CD14-positive monocyte (primary cell): ENCODE data around the gene RPS6KA2. TPM values are rescaled to one million over a fixed set of nuclear protein-coding genes. Genes with fewer than 3 reads are reported as not detected.

Experiments
- DNase-seq, 3 donors: peaks; one replicate each; pipeline ENCODE4 v3.0.0-alpha.2; 2011 to 2022
- H2AFZ ChIP-seq: 2 replicates; pipeline ENCODE4 v1.6.0; 2012; ENCODE audit warnings: mild to moderate bottlenecking, low read depth, low read length, inconsistent platforms; ENCODE audit not compliant: insufficient read depth, poor library complexity, severe bottlenecking
- H3K27ac ChIP-seq, 2 donors: 1 replicate in 1 of 2; 2 replicates in 1 of 2; pipeline ENCODE4 v1.5.1; 2012 to 2013; ENCODE audit warnings: low read length in 2 of 2, control low read depth in 1 of 2, inconsistent platforms in 1 of 2, low read depth in 1 of 2, mild to moderate bottlenecking in 1 of 2
- H3K27me3 ChIP-seq, 2 donors: one replicate each; pipeline versions ENCODE4 v1.6.0 to v1.6.1; 2011 to 2013; ENCODE audit warnings: low read length in 2 of 2; ENCODE audit not compliant: control insufficient read depth in 2 of 2, insufficient read depth in 2 of 2
- H3K36me3 ChIP-seq, 2 donors: replicated peaks in 1 of 2; 1 replicate in 1 of 2; 2 replicates in 1 of 2; pipeline versions ENCODE4 v1.5.1 to v1.6.1; 2012 to 2013; ENCODE audit warnings: low read length in 2 of 2, control low read depth in 1 of 2, inconsistent platforms in 1 of 2, mild to moderate bottlenecking in 1 of 2; ENCODE audit not compliant: insufficient read depth in 2 of 2, control insufficient read depth in 1 of 2
- H3K4me1 ChIP-seq, 2 donors: 1 replicate in 1 of 2; 2 replicates in 1 of 2; pipeline versions ENCODE4 v1.5.1 to v1.6.1; 2012 to 2013; ENCODE audit warnings: low read length in 2 of 2, control low read depth in 1 of 2, inconsistent platforms in 1 of 2, mild to moderate bottlenecking in 1 of 2, moderate library complexity in 1 of 2; ENCODE audit not compliant: insufficient read depth in 2 of 2, control insufficient read depth in 1 of 2
- H3K4me2 ChIP-seq: replicated peaks from 2 replicates; pipeline ENCODE3; 2012; ENCODE audit warnings: low read length, moderate library complexity, mild to moderate bottlenecking; ENCODE audit not compliant: poor library complexity, severe bottlenecking; ENCODE audit errors: extremely low read depth
- H3K4me3 ChIP-seq, 3 experiments: fragments of 200-600 bp in 1 of 3; sonication (generic) in 1 of 3; replicated peaks in 1 of 3; 1 replicate in 2 of 3; 2 replicates in 1 of 3; pipeline ENCODE4 v1.5.1; 2011 to 2013; ENCODE audit warnings: low read length in 3 of 3, mild to moderate bottlenecking in 3 of 3, control low read depth in 2 of 3, low read depth in 2 of 3, inconsistent platforms in 1 of 3, moderate library complexity in 1 of 3
- H3K79me2 ChIP-seq: 2 replicates; pipeline ENCODE4 v1.6.0; 2012; ENCODE audit warnings: mild to moderate bottlenecking, control low read depth, inconsistent platforms, low read length, moderate library complexity; ENCODE audit not compliant: insufficient read depth
- H3K9ac ChIP-seq: 2 replicates; pipeline ENCODE4 v1.6.0; 2017; ENCODE audit warnings: low read length, mild to moderate bottlenecking; ENCODE audit not compliant: insufficient read depth, poor library complexity, severe bottlenecking
- H3K9me3 ChIP-seq, 2 donors: replicated peaks in 1 of 2; 1 replicate in 1 of 2; 2 replicates in 1 of 2; pipeline versions ENCODE4 v1.5.1 to v1.6.1; 2012 to 2013; ENCODE audit warnings: low read length in 2 of 2, control low read depth in 1 of 2; ENCODE audit not compliant: control insufficient read depth in 1 of 2, insufficient read depth in 1 of 2
- H4K20me1 ChIP-seq: 2 replicates; pipeline ENCODE4 v1.6.0; 2012; ENCODE audit warnings: mild to moderate bottlenecking, low read length, control low read depth, moderate library complexity; ENCODE audit not compliant: insufficient read depth
- H3K27ac Mint-ChIP-seq, 7 donors: one replicate each; pipeline ENCODE4 v1.8.0; 2020; ENCODE audit warnings: mild to moderate bottlenecking in 7 of 7, mixed read lengths in 7 of 7, moderate library complexity in 6 of 7, inconsistent platforms in 2 of 7
- H3K27me3 Mint-ChIP-seq, 3 donors: one replicate each; pipeline ENCODE4 v1.8.0; 2021 to 2022; ENCODE audit warnings: low read depth in 3 of 3, mild to moderate bottlenecking in 3 of 3, mixed read lengths in 3 of 3, moderate library complexity in 3 of 3, inconsistent platforms in 1 of 3
- H3K36me3 Mint-ChIP-seq, 2 donors: one replicate each; pipeline ENCODE4 v1.8.0; 2020; ENCODE audit warnings: mixed read lengths in 2 of 2, inconsistent platforms in 1 of 2, mild to moderate bottlenecking in 1 of 2
- H3K4me1 Mint-ChIP-seq: one replicate; pipeline ENCODE4 v1.8.0; 2020; ENCODE audit warnings: mild to moderate bottlenecking, mixed read lengths
- H3K4me3 Mint-ChIP-seq, 2 donors: one replicate each; pipeline ENCODE4 v1.8.0; 2020; ENCODE audit warnings: mild to moderate bottlenecking in 2 of 2, mixed read lengths in 2 of 2, moderate library complexity in 1 of 2
- H3K9me3 Mint-ChIP-seq, 7 donors: one replicate each; pipeline ENCODE4 v1.8.0; 2020 to 2022; ENCODE audit warnings: mixed read lengths in 7 of 7, mild to moderate bottlenecking in 6 of 7, moderate library complexity in 6 of 7, inconsistent platforms in 2 of 7
- WGBS: methylation state at CpG from one replicate; pipeline ENCODE4 v1.1.5; 2013; ENCODE audit warnings: missing lambda C conversion rate; ENCODE audit not compliant: insufficient coverage; 5-methylcytosine and 5-hydroxymethylcytosine counted together
- intact Hi-C, 2 donors: fragments of 100-400 bp; cut with micrococcal nuclease; formaldehyde crosslinking; loops; one replicate each; pipeline versions ENCODE4 v1.15.0 to v1.15.1; 2023
- polyA plus RNA-seq, 3 donors: library from polyadenylated mRNA; depleted of rRNA in 1 of 3; unstranded in 2 of 3; stranded (reverse) in 1 of 3; fragments of 300-500 nt in 2 of 3; fragments of >200 nt in 1 of 3; fragmentation: Illumina TruSeq in 2 of 3; gene quantifications; 1 replicate in 2 of 3; 2 replicates in 1 of 3; pipeline ENCODE4 v1.2.3, GENCODE V29; 2012 to 2021
- TF ChIP-seq, protein P1 (sequence below): fragments of 200-600 bp; IDR thresholded peaks from one replicate; pipeline ENCODE4 v1.8.0; 2022; ENCODE audit warnings: antibody characterized with exemption, mild to moderate bottlenecking

RPS6KA2 gene
- polyA plus RNA-seq, 3 donors = 1.4 to 3.1 (median 1.9) TPM

DNA sequence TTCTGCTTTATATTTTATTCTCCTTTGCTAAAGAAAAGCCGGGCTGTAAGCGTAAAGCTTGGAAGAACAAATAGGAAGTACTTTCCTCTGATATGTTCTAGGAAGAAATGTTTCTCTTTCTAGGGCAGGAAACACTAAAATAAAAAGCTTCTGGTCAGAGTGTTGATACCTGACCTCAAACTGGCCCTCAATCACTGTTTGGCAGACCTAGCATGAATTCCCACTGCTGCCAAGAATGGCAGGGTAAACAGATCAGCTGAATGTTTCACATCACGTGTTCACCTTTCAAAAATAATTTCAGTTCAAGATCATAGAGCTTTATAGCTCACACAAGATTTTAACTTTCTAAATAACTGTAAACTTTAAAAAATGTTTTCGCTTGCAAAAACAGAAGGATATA lies 247.3 kb downstream of the RPS6KA2 start:
- Mint-ChIP-seq H3K4me1 (peaks cover 14% of the 10 kb centered on the region), H3K27ac (no peak overlapping the region), H3K36me3 (peaks cover 4% of the 10 kb centered on the region in 2 donors), H3K27me3 (no peaks in the 10 kb centered on the region), H3K4me3 (no peak overlapping the region), H3K9me3 (no peaks in the 10 kb centered on the region)
- TF ChIP-seq, protein P1, sequence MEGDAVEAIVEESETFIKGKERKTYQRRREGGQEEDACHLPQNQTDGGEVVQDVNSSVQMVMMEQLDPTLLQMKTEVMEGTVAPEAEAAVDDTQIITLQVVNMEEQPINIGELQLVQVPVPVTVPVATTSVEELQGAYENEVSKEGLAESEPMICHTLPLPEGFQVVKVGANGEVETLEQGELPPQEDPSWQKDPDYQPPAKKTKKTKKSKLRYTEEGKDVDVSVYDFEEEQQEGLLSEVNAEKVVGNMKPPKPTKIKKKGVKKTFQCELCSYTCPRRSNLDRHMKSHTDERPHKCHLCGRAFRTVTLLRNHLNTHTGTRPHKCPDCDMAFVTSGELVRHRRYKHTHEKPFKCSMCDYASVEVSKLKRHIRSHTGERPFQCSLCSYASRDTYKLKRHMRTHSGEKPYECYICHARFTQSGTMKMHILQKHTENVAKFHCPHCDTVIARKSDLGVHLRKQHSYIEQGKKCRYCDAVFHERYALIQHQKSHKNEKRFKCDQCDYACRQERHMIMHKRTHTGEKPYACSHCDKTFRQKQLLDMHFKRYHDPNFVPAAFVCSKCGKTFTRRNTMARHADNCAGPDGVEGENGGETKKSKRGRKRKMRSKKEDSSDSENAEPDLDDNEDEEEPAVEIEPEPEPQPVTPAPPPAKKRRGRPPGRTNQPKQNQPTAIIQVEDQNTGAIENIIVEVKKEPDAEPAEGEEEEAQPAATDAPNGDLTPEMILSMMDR = no peak
- Histone ChIP-seq H3K36me3 (no peaks in the 10 kb centered on the region), H3K27ac (no peak overlapping the region), H3K9ac (no peak overlapping the region), H3K79me2 (peaks cover 53% of the 10 kb centered on the region), H3K4me1 (peaks cover 14 to 25% of the 10 kb centered on the region in 2 donors), H2AFZ (no peak overlapping the region), H3K9me3 (no peaks in the 10 kb centered on the region), H3K4me3 (no peak overlapping the region), H4K20me1 (peaks cover 16% of the 10 kb centered on the region), H3K4me2 (no peak overlapping the region), H3K27me3 (no peaks in the 10 kb centered on the region)
- WGBS = 100% methylated on average over 1 of the region's 4 CpGs
- intact Hi-C loops = loop anchor here (5.0 to 10.0 kb wide), 3 partner anchors 122 to 248 kb away; partner anchors contain the start of gene RPS6KA2 (in 2 of the 2)
- DNase-seq = no peak

DNA sequence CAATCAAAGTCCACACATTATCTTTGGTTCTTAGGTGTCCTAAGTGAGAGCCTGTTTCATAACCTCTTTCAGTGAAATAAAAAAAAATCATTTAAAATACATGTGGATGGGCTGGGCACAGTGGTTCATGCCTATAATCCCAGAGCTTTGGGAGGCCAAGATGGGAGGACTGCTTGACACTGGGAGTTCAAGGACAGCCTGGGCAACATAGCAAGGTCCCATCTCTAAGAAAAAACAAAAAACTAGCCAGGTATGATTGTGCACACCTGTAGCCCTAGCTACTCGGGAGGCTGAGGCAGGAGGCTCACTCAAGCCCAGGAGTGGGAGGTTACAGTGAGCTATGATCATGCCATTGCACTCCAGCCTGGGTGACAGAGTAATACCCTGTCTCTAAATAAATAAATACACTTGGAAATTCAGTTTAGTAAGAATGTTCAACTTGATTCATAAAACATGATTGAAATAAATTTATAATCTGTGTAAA lies 247.9 kb downstream of the RPS6KA2 start:
- no peaks in the 10 kb centered on the region for H3K36me3 ChIP-seq
- no peak overlapping the region for H3K27ac ChIP-seq
- H3K4me2 ChIP-seq = no peak overlapping the region
- H3K27me3 ChIP-seq = no peaks in the 10 kb centered on the region
- peaks cover 53% of the 10 kb centered on the region for H3K79me2 ChIP-seq
- DNase-seq = no peak
- H4K20me1 ChIP-seq = peaks cover 16% of the 10 kb centered on the region
- no CpG with 5 or more reads among the region's 1 CpG for WGBS
- H3K4me1 ChIP-seq = peaks cover 11 to 21% of the 10 kb centered on the region in 2 donors
- TF ChIP-seq, protein P1 = no peak
- no peaks in the 10 kb centered on the region for H3K27me3 Mint-ChIP-seq
- H3K9ac ChIP-seq = no peak overlapping the region
- peaks cover 4% of the 10 kb centered on the region in 2 donors for H3K36me3 Mint-ChIP-seq
- H3K9me3 Mint-ChIP-seq = no peaks in the 10 kb centered on the region
- no peaks in the 10 kb centered on the region for H3K9me3 ChIP-seq
- intact Hi-C loops = no loop called here
- H2AFZ ChIP-seq = no peak overlapping the region
- H3K4me3 ChIP-seq = no peak overlapping the region
- peaks cover 10% of the 10 kb centered on the region for H3K4me1 Mint-ChIP-seq
- peak overlapping the region in 1 of 7 donors; percentile 60 for H3K27ac Mint-ChIP-seq
- H3K4me3 Mint-ChIP-seq = no peak overlapping the region
